HepG2 (cell line): Measurements from ENCODE around the gene CUL4A. TPM values are rescaled to one million over a fixed set of nuclear protein-coding genes. Genes with fewer than 3 reads are reported as not detected.

Experiments used
- ATF2 ChIP-seq: sonication (generic); formaldehyde crosslinking; IDR thresholded peaks from 2 replicates; pipeline ENCODE4 v1.4.0; 2020; ENCODE audit warnings: missing genetic modification reagents
- CEBPB ChIP-seq: IDR thresholded peaks from 2 replicates; pipeline ENCODE4 v1.6.1; 2011; ENCODE audit warnings: low read depth, low read length, improper control_type of control experiment, borderline replicate concordance
- CEBPG ChIP-seq: IDR thresholded peaks from 2 replicates; pipeline ENCODE4 v1.6.1; 2016
- FOXP1 ChIP-seq, 2 experiments: fragments of 450-650 bp in 1 of 2; IDR thresholded peaks; 2 replicates each; pipeline ENCODE4 v1.6.1; 2017 to 2018; ENCODE audit warnings: antibody characterized with exemption in 1 of 2
- GFI1 ChIP-seq: sonication (generic); formaldehyde crosslinking; IDR thresholded peaks from 2 replicates; pipeline ENCODE4 v1.5.0; 2020; ENCODE audit warnings: missing genetic modification reagents, mild to moderate bottlenecking, borderline replicate concordance
- GMEB2 ChIP-seq: IDR thresholded peaks from 2 replicates; pipeline ENCODE4 v1.6.1; 2016; ENCODE audit warnings: missing biosample characterization, missing genetic modification reagents, low read depth
- HBP1 ChIP-seq: IDR thresholded peaks from 2 replicates; pipeline ENCODE4 v1.6.1; 2016; ENCODE audit warnings: low read depth, control low read depth
- HDAC2 ChIP-seq: sonication (generic); formaldehyde crosslinking; IDR thresholded peaks from 2 replicates; pipeline ENCODE4 v1.4.0; 2020; ENCODE audit warnings: missing genetic modification reagents
- HOXA3 ChIP-seq: sonication (generic); formaldehyde crosslinking; IDR thresholded peaks from 2 replicates; pipeline ENCODE4 v1.5.0; 2020; ENCODE audit warnings: missing genetic modification reagents
- LCORL ChIP-seq, 2 experiments: fragments of 450-650 bp in 1 of 2; sonication (generic) in 1 of 2; formaldehyde crosslinking in 1 of 2; IDR thresholded peaks; 2 replicates each; pipeline versions ENCODE4 v1.5.0 to v1.6.1; 2017 to 2020; ENCODE audit warnings: antibody characterized with exemption in 1 of 2, missing genetic modification reagents in 1 of 2
- MBNL3 ChIP-seq: fragments of 250-450 bp; sonication (Bioruptor Pico); conservative IDR thresholded peaks from 2 replicates; pipeline ENCODE4 v1.8.0; 2022; ENCODE audit warnings: mild to moderate bottlenecking, inconsistent platforms
- MNT ChIP-seq: fragments of 450-650 bp; IDR thresholded peaks from 2 replicates; pipeline ENCODE4 v1.6.1; 2016
- NR2F6 ChIP-seq, 2 experiments: IDR thresholded peaks; 2 replicates each; pipeline ENCODE4 v1.6.1; 2016; ENCODE audit warnings: antibody characterized with exemption in 1 of 2, mild to moderate bottlenecking in 1 of 2
- SAP130 ChIP-seq: IDR thresholded peaks from 2 replicates; pipeline ENCODE4 v1.6.1; 2016; ENCODE audit warnings: low read depth
- SIX1 ChIP-seq: sonication (generic); formaldehyde crosslinking; IDR thresholded peaks from 2 replicates; pipeline ENCODE4 v1.4.0; 2020; ENCODE audit warnings: missing genetic modification reagents, borderline replicate concordance
- SP4 ChIP-seq: sonication (generic); formaldehyde crosslinking; IDR thresholded peaks from 2 replicates; pipeline ENCODE4 v1.8.1; 2023; ENCODE audit warnings: mild to moderate bottlenecking, missing genetic modification reagents
- SSRP1 ChIP-seq: IDR thresholded peaks from 2 replicates; pipeline ENCODE4 v1.6.1; 2016; ENCODE audit warnings: control low read depth
- TAF15 ChIP-seq: fragments of 200-400 bp; formaldehyde crosslinking; IDR thresholded peaks from one replicate; pipeline ENCODE4 v1.6.1; 2018; ENCODE audit warnings: mild to moderate bottlenecking, low read depth, low read length; ENCODE audit not compliant: poor library complexity, severe bottlenecking
- TBX2 ChIP-seq: sonication (generic); formaldehyde crosslinking; IDR thresholded peaks from 2 replicates; pipeline ENCODE4 v1.5.0; 2020; ENCODE audit warnings: missing genetic modification reagents, mild to moderate bottlenecking, borderline replicate concordance
- ZBTB38 ChIP-seq: sonication (generic); formaldehyde crosslinking; IDR thresholded peaks from 2 replicates; pipeline ENCODE4 v1.5.1; 2020; ENCODE audit warnings: mild to moderate bottlenecking, missing genetic modification reagents
- ZFY ChIP-seq: sonication (generic); formaldehyde crosslinking; IDR thresholded peaks from 2 replicates; pipeline ENCODE4 v1.4.0; 2020; ENCODE audit warnings: missing genetic modification reagents
- ZMYM2 ChIP-seq: sonication (generic); formaldehyde crosslinking; IDR thresholded peaks from 2 replicates; pipeline ENCODE4 v1.8.0; 2022; ENCODE audit warnings: mild to moderate bottlenecking, missing genetic modification reagents
- ZNF30 ChIP-seq: sonication (generic); formaldehyde crosslinking; IDR thresholded peaks from 2 replicates; pipeline ENCODE4 v1.5.0; 2020; ENCODE audit warnings: mild to moderate bottlenecking, missing genetic modification reagents
- ZNF501 ChIP-seq: sonication (generic); formaldehyde crosslinking; IDR thresholded peaks from 2 replicates; pipeline ENCODE4 v1.5.1; 2020; ENCODE audit warnings: mild to moderate bottlenecking, moderate library complexity, missing genetic modification reagents
- ZNF792 ChIP-seq: IDR thresholded peaks from 2 replicates; pipeline ENCODE4 v1.6.1; 2016
- ZNF878 ChIP-seq: sonication (generic); formaldehyde crosslinking; IDR thresholded peaks from 2 replicates; pipeline ENCODE4 v1.8.1; 2023; ENCODE audit warnings: mild to moderate bottlenecking, missing genetic modification reagents, moderate library complexity
- polyA plus RNA-seq, 8 experiments: library from polyadenylated mRNA; depleted of rRNA in 3 of 8; stranded (reverse) in 7 of 8; unstranded in 1 of 8; fragments of >200 nt; fragmentation: Illumina TruSeq in 4 of 8; extraction: Trizol in 4 of 8; gene quantifications; 2 replicates each; pipeline versions ENCODE4 v1.2.1 to v1.2.3, GENCODE V29; 2011 to 2016; ENCODE audit warnings: low read depth in 4 of 8, missing spikeins in 1 of 8, mixed read lengths in 1 of 8; ENCODE audit not compliant: insufficient read depth in 1 of 8
- total RNA-seq, 5 experiments: library from RNA; depleted of rRNA; stranded (reverse); fragments of >200 nt; fragmentation: Illumina TruSeq; extraction: Trizol; gene quantifications; 2 replicates each; pipeline ENCODE4 v1.2.3, GENCODE V29; 2016; ENCODE audit warnings: low read depth in 1 of 5

CUL4A gene
- total and polyA plus RNA-seq, 2 of the 13 experiments (the other 11 are each of a cell fraction or from before 2014, with no cell fraction given), result 51.2 to 75.3 TPM

- no peak for TF ChIP-seq GMEB2 (CRISPR knock-in tag)
- peak; percentile 75 for TF ChIP-seq HDAC2 (CRISPR knock-in tag)
- TF ChIP-seq FOXP1 (IDR thresholded peaks at IDR 0.05), result peak; percentile 25; the same call in 1 of the 2 replicates
- TF ChIP-seq FOXP1 (CRISPR knock-in tag; IDR thresholded peaks at IDR 0.05), result peak; percentile 81
- peak; percentile 49; the same call in 1 of the 2 replicates for TF ChIP-seq ZNF501 (CRISPR knock-in tag)
- TF ChIP-seq LCORL (IDR thresholded peaks at IDR 0.05), result 0 out of 2 replicates have a peak, but pooled peaks have one; percentile 4
- peak; percentile 62; the same call in 1 of the 2 replicates for TF ChIP-seq LCORL (CRISPR knock-in tag; IDR thresholded peaks at IDR 0.05)
- TF ChIP-seq CEBPB, result peak; percentile 81; the same call in 1 of the 2 replicates
- peak; percentile 35; the same call in 1 of the 2 replicates for TF ChIP-seq CEBPG (CRISPR knock-in tag)
- TF ChIP-seq NR2F6 (IDR thresholded peaks at IDR 0.05), result peak; percentile 64
- TF ChIP-seq NR2F6 (CRISPR knock-in tag; IDR thresholded peaks at IDR 0.05), result peak; percentile 54
- TF ChIP-seq ZMYM2 (CRISPR knock-in tag), result peak; percentile 47; the same call in 1 of the 2 replicates
- no peak for TF ChIP-seq ATF2
- TF ChIP-seq SP4 (CRISPR knock-in tag), result no peak
- peak; percentile 75 for TF ChIP-seq ZBTB38 (CRISPR knock-in tag)
- no peak for TF ChIP-seq TAF15
- no peak for TF ChIP-seq ZNF30 (CRISPR knock-in tag)
- TF ChIP-seq MBNL3, result no peak
- TF ChIP-seq ZNF878 (CRISPR knock-in tag), result peak; percentile 35; the same call in 1 of the 2 replicates
- no peak for TF ChIP-seq SSRP1 (CRISPR knock-in tag)
- peak; percentile 95 for TF ChIP-seq TBX2
- peak; percentile 84 for TF ChIP-seq SAP130
- TF ChIP-seq ZNF792 (CRISPR knock-in tag), result peak; percentile 60; the same call in 1 of the 2 replicates
- TF ChIP-seq GFI1 (CRISPR knock-in tag), result peak; percentile 62; the same call in 1 of the 2 replicates
- peak; percentile 77; the same call in 1 of the 2 replicates for TF ChIP-seq HOXA3 (CRISPR knock-in tag)
- TF ChIP-seq ZFY (CRISPR knock-in tag), result no peak
- peak; percentile 65; the same call in 1 of the 2 replicates for TF ChIP-seq SIX1
- TF ChIP-seq HBP1 (CRISPR knock-in tag), result no peak
- TF ChIP-seq MNT, result peak; percentile 53; the same call in 1 of the 2 replicates
These were observed 25.8 kb upstream of the CUL4A start (continued) for GRCh38 chr13:113183450-113184129.
